ENCODE results near the gene EPHA1.

Gene EPHA1

GRCh38 chr7:143354376-143354775 lies 54.3 kb downstream of the EPHA1 start:
- Histone ChIP-seq H4K20me1 (ENCODE audit: low read depth, low read length) (no peaks in the 10 kb centered on the region), H3K4me2 (ENCODE audit: low read depth, low read length, poor library complexity, severe bottlenecking) (no peak overlapping the region), H3K36me3 (ENCODE audit: low read length) (no peaks in the 10 kb centered on the region)

GRCh38 chr7:143352531-143353002 lies 56.1 kb downstream of the EPHA1 start:
- Histone ChIP-seq H3F3A (ENCODE audit: insufficient read depth) (no peaks in the 10 kb centered on the region), H3K79me2 (ENCODE audit: insufficient read depth, low read length) (no peaks in the 10 kb centered on the region), H3K9me2 (replicated peaks; ENCODE audit: insufficient read depth, low read length) (no peaks in the 10 kb centered on the region), H3K4me3 (ENCODE audit: insufficient read depth, low read length, poor library complexity, severe bottlenecking) (no peak overlapping the region), H2AFZ (ENCODE audit: low read depth, low read length, severe bottlenecking) (no peak overlapping the region), H3K36me3 (ENCODE audit: low read length) (no peaks in the 10 kb centered on the region), H3K27ac (ENCODE audit: low read depth, low read length) (no peak overlapping the region), H4K20me1 (ENCODE audit: low read depth, low read length) (no peaks in the 10 kb centered on the region), H3K4me2 (ENCODE audit: low read depth, low read length, poor library complexity, severe bottlenecking) (no peak overlapping the region), H3K27me3 (ENCODE audit: low read length) (no peaks in the 10 kb centered on the region), H3K9ac (ENCODE audit: low read length) (no peak overlapping the region), H3K9me3 (ENCODE audit: insufficient read depth, low read length) (no peaks in the 10 kb centered on the region)
- TF ChIP-seq EZH2phosphoT487 (conservative IDR thresholded peaks at IDR 0.05; ENCODE audit: low read length) (no peak), CTCF (IDR thresholded peaks at IDR 0.05; ENCODE audit: insufficient read depth, low read length, poor library complexity, severe bottlenecking) (no peak)

More at GRCh38 chr7:143354376-143354775, 54.3 kb downstream of the EPHA1 start:
- no peak overlapping the region for H3K4me3 ChIP-seq (ENCODE audit: insufficient read depth, low read length, poor library complexity, severe bottlenecking)
- no peak overlapping the region for H3K9ac ChIP-seq (ENCODE audit: low read length)
- H3F3A ChIP-seq (ENCODE audit: insufficient read depth) = no peaks in the 10 kb centered on the region
- TF ChIP-seq CTCF (IDR thresholded peaks at IDR 0.05; ENCODE audit: insufficient read depth, low read length, poor library complexity, severe bottlenecking) (no peak), EZH2phosphoT487 (conservative IDR thresholded peaks at IDR 0.05; ENCODE audit: low read length) (no peak)
- H3K79me2 ChIP-seq (ENCODE audit: insufficient read depth, low read length) = no peaks in the 10 kb centered on the region
- no peak overlapping the region for H2AFZ ChIP-seq (ENCODE audit: low read depth, low read length, severe bottlenecking)
- no peak overlapping the region for H3K27ac ChIP-seq (ENCODE audit: low read depth, low read length)
- no peaks in the 10 kb centered on the region for H3K9me3 ChIP-seq (ENCODE audit: insufficient read depth, low read length)
- H3K27me3 ChIP-seq (ENCODE audit: low read length) = no peaks in the 10 kb centered on the region
- H3K9me2 ChIP-seq (replicated peaks; ENCODE audit: insufficient read depth, low read length) = no peaks in the 10 kb centered on the region

- no peak overlapping the region for H3K27ac ChIP-seq (ENCODE audit: low read depth, low read length)
- H2AFZ ChIP-seq (ENCODE audit: low read depth, low read length, severe bottlenecking) = no peak overlapping the region
- no peaks in the 10 kb centered on the region for H3K27me3 ChIP-seq (ENCODE audit: low read length)
Observed at GRCh38 chr7:143351574-143351973, 57.1 kb downstream of the EPHA1 start.

More at GRCh38 chr7:143351574-143351973, 57.1 kb downstream of the EPHA1 start:
- no peaks in the 10 kb centered on the region for H4K20me1 ChIP-seq (ENCODE audit: low read depth, low read length)
- H3K36me3 ChIP-seq (ENCODE audit: low read length) = no peaks in the 10 kb centered on the region
- no peaks in the 10 kb centered on the region for H3K79me2 ChIP-seq (ENCODE audit: insufficient read depth, low read length)
- no peak overlapping the region for H3K4me3 ChIP-seq (ENCODE audit: insufficient read depth, low read length, poor library complexity, severe bottlenecking)
- no peaks in the 10 kb centered on the region for H3F3A ChIP-seq (ENCODE audit: insufficient read depth)
- no peaks in the 10 kb centered on the region for H3K9me2 ChIP-seq (replicated peaks; ENCODE audit: insufficient read depth, low read length)
- H3K4me2 ChIP-seq (ENCODE audit: low read depth, low read length, poor library complexity, severe bottlenecking) = no peak overlapping the region
- H3K9me3 ChIP-seq (ENCODE audit: insufficient read depth, low read length) = no peaks in the 10 kb centered on the region
- H3K9ac ChIP-seq (ENCODE audit: low read length) = no peak overlapping the region
- TF ChIP-seq CTCF (IDR thresholded peaks at IDR 0.05; ENCODE audit: insufficient read depth, low read length, poor library complexity, severe bottlenecking) = no peak
- no peak for TF ChIP-seq EZH2phosphoT487 (conservative IDR thresholded peaks at IDR 0.05; ENCODE audit: low read length)
